GM21447 (cell line): ENCODE results near the gene PCSK1.
"Not testable (repeated sequence)": the region's sequence is repeated elsewhere in the genome, so short reads cannot be mapped to it uniquely, and the experiment has no call there.

ENCODE experiments used
- ATAC-seq: cut with Tn5 transposase; IDR thresholded peaks from one replicate; pipeline ENCODE4 v1.9.1; 2021; ENCODE audit not compliant: unreplicated experiment

PCSK1 gene

GRCh38 chr5:96427824-96428223, 5.2 kb downstream of the PCSK1 start:
- no peak for ATAC-seq

GRCh38 chr5:96426831-96427230, 6.2 kb downstream of the PCSK1 start:
- no peak for ATAC-seq

GRCh38 chr5:96425443-96425842, 7.6 kb downstream of the PCSK1 start:
- ATAC-seq = no peak

GRCh38 chr5:96415897-96416296, 17.2 kb downstream of the PCSK1 start:
- ATAC-seq = no peak

GRCh38 chr5:96412868-96413449, 20.1 kb downstream of the PCSK1 start:
- no peak for ATAC-seq

GRCh38 chr5:96410013-96410412, 23.0 kb downstream of the PCSK1 start:
- ATAC-seq = no peak

GRCh38 chr5:96408841-96409538, 24.1 kb downstream of the PCSK1 start:
- no peak for ATAC-seq

- ATAC-seq = no peak
Observed at GRCh38 chr5:96408210-96408777, 24.8 kb downstream of the PCSK1 start.

- ATAC-seq = no peak
Observed at GRCh38 chr5:96407436-96407835, 25.6 kb downstream of the PCSK1 start.

- ATAC-seq = no peak
Observed at GRCh38 chr5:96404191-96404867, 28.7 kb downstream of the PCSK1 start.

- ATAC-seq = no peak
Observed at GRCh38 chr5:96402500-96402899, 30.5 kb downstream of the PCSK1 start.

GRCh38 chr5:96396878-96397277, 36.2 kb downstream of the PCSK1 start:
- no peak for ATAC-seq

- ATAC-seq = not testable (repeated sequence)
Observed at GRCh38 chr5:96395295-96395694, 37.8 kb downstream of the PCSK1 start.

GRCh38 chr5:96391921-96392320, 41.1 kb downstream of the PCSK1 start:
- no peak for ATAC-seq

- no peak for ATAC-seq
Observed at GRCh38 chr5:96388176-96388575, 44.9 kb downstream of the PCSK1 start.

- ATAC-seq = no peak
Observed at GRCh38 chr5:96387616-96388015, 45.4 kb downstream of the PCSK1 start.

- no peak for ATAC-seq
Observed at GRCh38 chr5:96385538-96385937, 47.5 kb downstream of the PCSK1 start.

GRCh38 chr5:96384353-96384752, 48.7 kb downstream of the PCSK1 start:
- ATAC-seq = no peak

- no peak for ATAC-seq
Observed at GRCh38 chr5:96381526-96381925, 51.5 kb downstream of the PCSK1 start.

GRCh38 chr5:96379896-96380295, 53.2 kb downstream of the PCSK1 start:
- no peak for ATAC-seq

- no peak for ATAC-seq
Observed at GRCh38 chr5:96377597-96377996, 55.5 kb downstream of the PCSK1 start.

GRCh38 chr5:96377167-96377566, 55.9 kb downstream of the PCSK1 start:
- ATAC-seq = no peak
